Epithelial cell of proximal tubule (primary cell): ENCODE measurements around the gene EOMES. TPM values are rescaled to one million over a fixed set of nuclear protein-coding genes. Genes with fewer than 3 reads are reported as not detected.

Experiments used
- DNase-seq: peaks from one replicate; pipeline ENCODE4 v3.0.0-alpha.2; 2011; ENCODE audit warnings: low read depth
- H3K4me3 ChIP-seq: 2 replicates; pipeline ENCODE4 v1.5.1; 2011; ENCODE audit warnings: low read depth, mild to moderate bottlenecking, low read length
- total RNA-seq: library from RNA; depleted of rRNA; stranded (reverse); fragments of >200 nt; gene quantifications from 2 replicates; pipeline ENCODE4 v1.2.3, GENCODE V29; 2015
- TF ChIP-seq, protein P1 (sequence below): conservative IDR thresholded peaks from 2 replicates; pipeline ENCODE4 v1.5.1; 2012; ENCODE audit warnings: low read depth, mild to moderate bottlenecking, low read length

EOMES gene
- total RNA-seq, 1 donor from 2014 or later = not detected

DNA sequence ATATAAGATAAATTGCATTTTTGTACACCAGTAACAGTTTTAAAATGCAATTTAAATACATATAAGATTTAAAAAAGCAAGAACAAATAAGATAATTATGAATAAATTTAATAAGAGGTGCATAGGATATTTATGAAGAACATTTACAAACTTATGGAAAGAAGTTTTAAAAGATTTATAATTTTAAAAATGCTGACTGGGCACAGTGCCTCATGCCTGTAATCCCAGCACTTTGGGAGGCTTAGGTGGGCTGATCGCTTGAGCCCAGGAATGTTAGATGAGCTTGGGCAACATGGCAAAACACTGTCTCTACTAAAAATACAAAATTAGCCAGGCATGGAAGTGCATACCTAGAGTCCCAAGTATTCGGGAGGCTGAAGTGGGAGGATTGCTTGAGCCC lies 37.8 kb downstream of the EOMES start:
- H3K4me3 ChIP-seq = no peak overlapping the region
- no peak for DNase-seq
- TF ChIP-seq, protein P1, sequence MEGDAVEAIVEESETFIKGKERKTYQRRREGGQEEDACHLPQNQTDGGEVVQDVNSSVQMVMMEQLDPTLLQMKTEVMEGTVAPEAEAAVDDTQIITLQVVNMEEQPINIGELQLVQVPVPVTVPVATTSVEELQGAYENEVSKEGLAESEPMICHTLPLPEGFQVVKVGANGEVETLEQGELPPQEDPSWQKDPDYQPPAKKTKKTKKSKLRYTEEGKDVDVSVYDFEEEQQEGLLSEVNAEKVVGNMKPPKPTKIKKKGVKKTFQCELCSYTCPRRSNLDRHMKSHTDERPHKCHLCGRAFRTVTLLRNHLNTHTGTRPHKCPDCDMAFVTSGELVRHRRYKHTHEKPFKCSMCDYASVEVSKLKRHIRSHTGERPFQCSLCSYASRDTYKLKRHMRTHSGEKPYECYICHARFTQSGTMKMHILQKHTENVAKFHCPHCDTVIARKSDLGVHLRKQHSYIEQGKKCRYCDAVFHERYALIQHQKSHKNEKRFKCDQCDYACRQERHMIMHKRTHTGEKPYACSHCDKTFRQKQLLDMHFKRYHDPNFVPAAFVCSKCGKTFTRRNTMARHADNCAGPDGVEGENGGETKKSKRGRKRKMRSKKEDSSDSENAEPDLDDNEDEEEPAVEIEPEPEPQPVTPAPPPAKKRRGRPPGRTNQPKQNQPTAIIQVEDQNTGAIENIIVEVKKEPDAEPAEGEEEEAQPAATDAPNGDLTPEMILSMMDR = no peak

DNA sequence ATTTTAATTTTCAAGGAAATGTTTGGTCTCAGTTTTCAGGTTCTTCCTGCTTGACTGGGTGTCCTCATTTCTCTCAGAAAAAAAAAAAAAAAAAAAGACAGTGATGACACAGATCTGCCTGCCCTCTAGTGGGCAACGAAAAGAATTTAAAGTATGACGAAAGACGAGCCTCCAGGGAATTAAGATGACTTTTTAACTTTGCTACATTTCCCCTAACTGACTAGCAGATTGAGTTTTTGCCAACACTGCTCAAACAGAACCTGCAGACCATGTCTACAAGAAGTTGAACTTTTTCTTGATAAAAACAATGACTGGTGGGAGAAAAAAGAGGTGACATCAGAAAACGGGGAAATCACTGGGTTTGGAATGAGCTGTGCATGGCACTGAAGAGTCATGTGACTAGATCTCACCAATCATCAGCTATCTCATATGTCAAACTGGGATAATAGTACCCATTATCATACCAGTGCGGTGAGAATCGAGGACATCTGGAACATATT lies 40.8 kb downstream of the EOMES start:
- peak overlapping the region; percentile 24 for H3K4me3 ChIP-seq
- TF ChIP-seq, protein P1 = peak; percentile 73
- peak; percentile 61 for DNase-seq

DNA sequence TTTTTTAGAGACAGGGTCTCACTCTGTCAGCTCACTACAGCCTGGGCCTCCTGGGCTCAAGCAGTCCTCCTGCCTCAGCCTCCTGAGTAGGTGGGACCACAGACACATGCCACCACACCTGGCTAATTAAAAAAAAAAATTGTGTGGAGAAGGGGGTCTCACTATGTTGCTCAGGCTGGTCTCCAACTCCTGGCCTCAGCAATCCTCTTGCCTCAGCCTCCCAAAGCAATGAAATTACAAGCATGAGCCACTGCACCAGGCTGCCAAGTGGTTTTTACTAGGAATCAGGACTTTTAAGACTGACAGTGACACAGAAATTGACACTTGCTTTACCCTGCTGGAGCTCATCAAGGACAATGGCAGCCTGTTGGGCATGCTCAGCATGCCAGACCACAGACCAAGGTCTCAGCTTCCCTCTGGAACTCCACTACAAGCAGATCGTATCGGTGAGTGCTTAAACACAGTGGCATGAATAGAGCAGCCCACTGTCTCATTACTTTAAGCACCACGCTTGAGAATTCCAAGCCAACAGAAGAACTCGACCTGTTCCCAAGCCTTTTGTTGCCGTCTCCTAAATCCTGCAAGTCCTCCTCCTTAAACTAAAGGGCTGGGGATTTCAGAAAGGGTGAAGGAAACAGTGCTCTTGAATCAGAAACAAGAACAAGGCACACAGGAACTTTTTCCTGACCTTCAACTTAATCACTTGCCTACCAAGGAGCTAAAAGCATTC lies 41.4 kb downstream of the EOMES start:
- no peak for DNase-seq
- H3K4me3 ChIP-seq = no peak overlapping the region
- TF ChIP-seq, protein P1 = no peak

DNA sequence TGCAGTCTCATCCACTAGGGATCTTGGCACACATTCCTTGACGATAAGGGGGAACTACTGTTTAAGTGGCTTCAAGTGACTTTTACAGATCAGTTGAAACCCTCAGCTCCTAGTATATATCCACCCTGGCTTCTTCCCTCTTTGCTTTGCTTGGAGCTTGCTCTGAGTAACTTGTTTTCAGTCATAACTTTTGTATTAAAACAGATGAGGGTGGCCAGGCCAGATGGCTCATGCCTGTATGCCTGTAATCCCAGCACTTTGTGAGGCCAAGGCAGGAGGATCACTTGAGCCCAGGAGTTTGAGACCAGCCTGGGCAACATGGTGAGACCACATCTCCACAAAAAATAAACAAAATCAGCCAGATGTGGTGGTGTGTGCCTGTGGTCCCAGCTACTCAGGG lies 42.4 kb downstream of the EOMES start:
- TF ChIP-seq, protein P1 = no peak
- H3K4me3 ChIP-seq = no peak overlapping the region
- no peak for DNase-seq

GRCh38 chr3:27678234-27678633 lies 43.9 kb downstream of the EOMES start:
- TF ChIP-seq, protein P1 = no peak
- DNase-seq = no peak
- H3K4me3 ChIP-seq = no peak overlapping the region

GRCh38 chr3:27677565-27677964 lies 44.6 kb downstream of the EOMES start:
- no peak overlapping the region for H3K4me3 ChIP-seq
- DNase-seq = peak; percentile 77
- TF ChIP-seq, protein P1 = no peak

DNA sequence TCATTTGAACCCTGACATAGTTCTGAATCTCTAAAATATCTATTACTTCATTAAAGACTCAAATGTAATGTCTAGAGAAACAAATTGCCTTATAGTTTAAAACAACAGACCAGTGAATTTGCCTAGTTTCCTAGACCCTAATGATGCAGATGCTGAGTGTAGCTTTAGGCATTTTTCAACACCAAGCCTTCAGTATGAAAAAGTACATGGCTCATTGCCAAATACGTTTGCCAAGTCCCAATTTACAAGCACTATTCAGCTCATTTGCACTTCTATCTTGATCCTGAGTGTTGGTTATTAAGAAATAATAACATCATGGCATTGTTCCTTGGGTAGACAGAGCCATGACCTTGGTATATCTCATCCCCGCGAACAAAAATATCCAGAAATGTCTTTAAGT lies 46.8 kb downstream of the EOMES start:
- TF ChIP-seq, protein P1 = no peak
- no peak overlapping the region for H3K4me3 ChIP-seq
- no peak for DNase-seq
